Endodermal cell (in vitro differentiated cells): ENCODE data around the gene TEX22. TPM values are rescaled to one million over a fixed set of nuclear protein-coding genes. Genes with fewer than 3 reads are reported as not detected.

Experiments
- DNase-seq: peaks from one replicate; pipeline ENCODE4 v3.0.0-alpha.2; 2017
- H3K27ac ChIP-seq: 2 replicates; pipeline ENCODE4 v1.5.1; 2013; ENCODE audit warnings: mild to moderate bottlenecking, low read depth, low read length, moderate library complexity
- H3K27me3 ChIP-seq: 2 replicates; pipeline ENCODE4 v1.6.1; 2013; ENCODE audit warnings: mild to moderate bottlenecking, low read length, moderate library complexity; ENCODE audit not compliant: insufficient read depth, control insufficient read depth, poor library complexity, severe bottlenecking
- H3K36me3 ChIP-seq: 2 replicates; pipeline ENCODE4 v1.7.0; 2013; ENCODE audit warnings: mild to moderate bottlenecking, low read length, moderate library complexity; ENCODE audit not compliant: control insufficient read depth, insufficient read depth
- H3K4me1 ChIP-seq: one replicate; pipeline ENCODE4 v1.7.0; 2013; ENCODE audit warnings: low read length; ENCODE audit not compliant: control insufficient read depth, insufficient read depth
- H3K4me3 ChIP-seq: 2 replicates; pipeline ENCODE4 v1.5.1; 2013; ENCODE audit warnings: mild to moderate bottlenecking, low read length, moderate library complexity
- H3K9ac ChIP-seq: 2 replicates; pipeline ENCODE4 v1.6.1; 2013; ENCODE audit warnings: mild to moderate bottlenecking, low read length, moderate library complexity; ENCODE audit not compliant: poor library complexity, severe bottlenecking; ENCODE audit errors: extremely low read depth
- H3K9me3 ChIP-seq: 2 replicates; pipeline ENCODE4 v1.6.1; 2013; ENCODE audit warnings: mild to moderate bottlenecking, low read length, moderate library complexity; ENCODE audit not compliant: control insufficient read depth
- H3K27ac Mint-ChIP-seq: 2 replicates; pipeline ENCODE4 v1.8.0; 2020; ENCODE audit warnings: mixed read lengths
- H3K27me3 Mint-ChIP-seq: 2 replicates; pipeline ENCODE4 v1.8.0; 2021; ENCODE audit warnings: mild to moderate bottlenecking, mixed read lengths; ENCODE audit not compliant: insufficient read depth
- H3K36me3 Mint-ChIP-seq: 2 replicates; pipeline ENCODE4 v1.8.0; 2020; ENCODE audit warnings: low read depth, mixed read lengths
- H3K4me1 Mint-ChIP-seq: 2 replicates; pipeline ENCODE4 v1.8.0; 2020; ENCODE audit warnings: mixed read lengths
- H3K4me3 Mint-ChIP-seq: 2 replicates; pipeline ENCODE4 v1.8.0; 2020; ENCODE audit warnings: mild to moderate bottlenecking, moderate library complexity, mixed read lengths
- H3K9me3 Mint-ChIP-seq: 2 replicates; pipeline ENCODE4 v1.8.0; 2020; ENCODE audit warnings: mild to moderate bottlenecking, mixed read lengths
- WGBS, 2 experiments: methylation state at CpG; one replicate each; pipeline versions ENCODE4 v1.1.5 to v1.1.7; 2013; ENCODE audit warnings: missing lambda C conversion rate in 2 of 2, mixed read lengths in 1 of 2; ENCODE audit not compliant: insufficient coverage in 1 of 2, insufficient read length in 1 of 2; 5-methylcytosine and 5-hydroxymethylcytosine counted together
- total RNA-seq, 2 donors: library from RNA; stranded (reverse); fragmentation: NEBNext Ultra II Directional in 1 of 2; extraction: Animal tissue kit (Norgen Biotek cat#: 25700) in 1 of 2; gene quantifications; 2 replicates in 1 of 2; 3 replicates in 1 of 2; pipeline ENCODE4 v1.2.1, GENCODE V29; 2021
- TF ChIP-seq, protein P1 (sequence below): fragments of 200-600 bp; sonication (generic); conservative IDR thresholded peaks from 2 replicates; pipeline ENCODE4 v1.5.0; 2021; ENCODE audit warnings: antibody characterized with exemption, mild to moderate bottlenecking

TEX22 gene
- total RNA-seq, 2 donors from 2014 or later: 1.9 to 3.5 TPM

DNA sequence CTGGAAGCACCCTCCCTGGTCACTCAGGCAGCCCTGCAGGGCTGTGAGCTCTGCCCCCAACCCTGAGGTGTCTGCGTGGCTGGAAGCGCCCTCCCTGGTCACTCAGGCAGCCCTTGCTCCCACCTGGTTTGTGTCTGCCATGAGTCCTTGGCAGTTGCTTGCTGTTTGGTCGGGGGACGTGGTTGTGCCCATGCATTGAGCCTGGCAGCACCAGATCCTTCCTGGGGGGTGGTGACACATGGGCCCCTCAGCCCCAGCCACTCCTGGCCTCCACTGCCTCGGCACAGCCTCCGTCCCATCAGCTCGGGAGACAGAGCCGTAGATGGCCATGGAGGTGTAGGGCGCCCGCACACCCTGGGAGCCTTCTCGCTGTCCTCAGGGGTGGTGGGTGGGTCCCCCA, 40.8 kb downstream of the TEX22 start:
- Mint-ChIP-seq H3K4me1 (no peaks in the 10 kb centered on the region), H3K4me3 (no peak overlapping the region), H3K9me3 (no peaks in the 10 kb centered on the region), H3K27me3 (no peaks in the 10 kb centered on the region), H3K27ac (no peak overlapping the region), H3K36me3 (peaks cover 42% of the 10 kb centered on the region)
- Histone ChIP-seq H3K4me1 (no peaks in the 10 kb centered on the region), H3K4me3 (no peak overlapping the region), H3K27me3 (no peaks in the 10 kb centered on the region), H3K27ac (no peak overlapping the region), H3K9ac (no peak overlapping the region), H3K9me3 (no peaks in the 10 kb centered on the region), H3K36me3 (peaks cover 30% of the 10 kb centered on the region)
- 91 to 93% methylated on average over 6 to 11 of the region's 11 CpGs for WGBS, 2 experiments
- TF ChIP-seq, protein P1, sequence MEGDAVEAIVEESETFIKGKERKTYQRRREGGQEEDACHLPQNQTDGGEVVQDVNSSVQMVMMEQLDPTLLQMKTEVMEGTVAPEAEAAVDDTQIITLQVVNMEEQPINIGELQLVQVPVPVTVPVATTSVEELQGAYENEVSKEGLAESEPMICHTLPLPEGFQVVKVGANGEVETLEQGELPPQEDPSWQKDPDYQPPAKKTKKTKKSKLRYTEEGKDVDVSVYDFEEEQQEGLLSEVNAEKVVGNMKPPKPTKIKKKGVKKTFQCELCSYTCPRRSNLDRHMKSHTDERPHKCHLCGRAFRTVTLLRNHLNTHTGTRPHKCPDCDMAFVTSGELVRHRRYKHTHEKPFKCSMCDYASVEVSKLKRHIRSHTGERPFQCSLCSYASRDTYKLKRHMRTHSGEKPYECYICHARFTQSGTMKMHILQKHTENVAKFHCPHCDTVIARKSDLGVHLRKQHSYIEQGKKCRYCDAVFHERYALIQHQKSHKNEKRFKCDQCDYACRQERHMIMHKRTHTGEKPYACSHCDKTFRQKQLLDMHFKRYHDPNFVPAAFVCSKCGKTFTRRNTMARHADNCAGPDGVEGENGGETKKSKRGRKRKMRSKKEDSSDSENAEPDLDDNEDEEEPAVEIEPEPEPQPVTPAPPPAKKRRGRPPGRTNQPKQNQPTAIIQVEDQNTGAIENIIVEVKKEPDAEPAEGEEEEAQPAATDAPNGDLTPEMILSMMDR: no peak
- DNase-seq: no peak

DNA sequence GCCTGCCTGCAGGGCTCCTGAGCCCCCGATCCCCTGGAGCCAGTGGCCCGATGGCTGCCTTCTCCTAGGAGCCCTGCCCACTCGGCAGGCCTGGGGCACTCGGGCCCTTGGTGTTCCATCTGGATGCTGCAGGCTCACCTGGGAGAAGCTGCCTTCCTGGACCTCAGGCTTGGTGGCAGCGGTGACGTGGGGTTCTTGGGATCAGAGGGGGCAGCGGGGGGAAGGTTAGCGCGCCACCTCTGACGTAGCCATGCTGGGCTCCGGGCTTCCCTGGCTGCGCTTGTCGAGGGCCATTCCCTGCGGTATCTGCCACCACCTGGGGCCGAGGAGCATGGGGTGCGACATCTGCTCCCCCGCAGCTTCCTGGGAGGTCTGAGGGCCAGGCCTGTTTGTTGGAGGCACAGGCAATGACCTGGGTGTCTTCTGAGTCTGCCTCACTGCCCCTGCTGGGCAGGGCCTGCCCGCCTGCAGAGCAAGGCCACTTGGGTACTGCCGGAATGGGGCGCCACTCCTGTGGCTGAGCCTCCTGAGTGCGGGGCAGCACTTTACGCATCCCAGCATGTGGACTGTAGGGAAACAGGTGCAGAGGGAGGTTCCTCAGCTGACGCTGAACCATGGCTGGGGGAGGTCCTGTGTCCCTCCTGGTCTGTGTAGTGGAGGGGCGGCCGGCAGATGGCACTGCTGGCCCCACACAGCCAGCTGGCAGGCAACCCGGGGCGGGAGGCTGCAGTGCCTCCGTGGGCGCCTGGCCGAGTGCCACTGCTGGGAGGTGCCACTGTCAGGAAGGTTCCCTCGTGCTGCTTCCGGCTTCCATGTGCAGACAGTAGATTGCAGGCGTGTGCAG, 41.6 kb downstream of the TEX22 start:
- Histone ChIP-seq H3K9me3 (no peaks in the 10 kb centered on the region), H3K4me3 (no peak overlapping the region), H3K36me3 (peaks cover 30% of the 10 kb centered on the region), H3K27ac (no peak overlapping the region), H3K9ac (no peak overlapping the region), H3K4me1 (no peaks in the 10 kb centered on the region), H3K27me3 (no peaks in the 10 kb centered on the region)
- peaks cover 39% of the 10 kb centered on the region for H3K36me3 Mint-ChIP-seq
- no peaks in the 10 kb centered on the region for H3K27me3 Mint-ChIP-seq
- H3K4me1 Mint-ChIP-seq: no peaks in the 10 kb centered on the region
- DNase-seq: no peak
- TF ChIP-seq, protein P1: no peak
- H3K27ac Mint-ChIP-seq: no peak overlapping the region
- no peaks in the 10 kb centered on the region for H3K9me3 Mint-ChIP-seq
- 95% methylated on average over 18 to 33 of the region's 33 CpGs for WGBS, 2 experiments
- no peak overlapping the region for H3K4me3 Mint-ChIP-seq

GRCh38 chr14:105440554-105440900, 42.2 kb downstream of the TEX22 start:
- no peak overlapping the region for H3K4me3 ChIP-seq
- no peak for DNase-seq
- no peaks in the 10 kb centered on the region for H3K27me3 ChIP-seq
- H3K36me3 ChIP-seq: peaks cover 30% of the 10 kb centered on the region
- H3K4me1 ChIP-seq: no peaks in the 10 kb centered on the region
- TF ChIP-seq, protein P1: no peak
- H3K36me3 Mint-ChIP-seq: peaks cover 35% of the 10 kb centered on the region
- no peak overlapping the region for H3K9ac ChIP-seq
- WGBS, 2 experiments: 94 to 96% methylated on average over 10 to 15 of the region's 15 CpGs
- no peak overlapping the region for H3K27ac ChIP-seq
- no peaks in the 10 kb centered on the region for H3K9me3 Mint-ChIP-seq
- no peaks in the 10 kb centered on the region for H3K9me3 ChIP-seq
- H3K27ac Mint-ChIP-seq: no peak overlapping the region
- H3K27me3 Mint-ChIP-seq: no peaks in the 10 kb centered on the region
- no peak overlapping the region for H3K4me3 Mint-ChIP-seq
- H3K4me1 Mint-ChIP-seq: no peaks in the 10 kb centered on the region
